Adrenal gland (tissue), 5 donors: ENCODE data around the gene EIF4E.

Source experiments
- CTCF ChIP-seq, 6 experiments: fragments of 450-650 bp in 4 of 6; fragments of 200-600 bp in 2 of 6; sonication (generic) in 1 of 6; IDR thresholded peaks; 1 replicate in 5 of 6; 2 replicates in 1 of 6; pipeline versions ENCODE4 v1.5.1 to v1.8.0; 2016 to 2021; ENCODE audit warnings: antibody characterized with exemption in 6 of 6, mild to moderate bottlenecking in 2 of 6, moderate library complexity in 1 of 6
- POLR2A ChIP-seq, 2 donors: fragments of 450-650 bp; IDR thresholded peaks; one replicate each; pipeline ENCODE4 v1.6.1; 2017; ENCODE audit warnings: antibody characterized with exemption in 2 of 2, mild to moderate bottlenecking in 2 of 2, moderate library complexity in 1 of 2
- donor health status: DM: no; HTN: no; CAD: no.

GRCh38 chr4:98976716-98977115 lies 47.8 kb upstream of the EIF4E start:
- no peak for TF ChIP-seq CTCF (IDR thresholded peaks at IDR 0.05)
- TF ChIP-seq POLR2A (IDR thresholded peaks at IDR 0.05): no peak
